Left forelimb (tissue), 1 donor: ENCODE results near the gene ARHGEF25.
A peak's percentile ranks its signal among the peaks of the same experiment; 100 is the strongest.
"Not testable (repeated sequence)": the region's sequence is repeated elsewhere in the genome, so short reads cannot be mapped to it uniquely, and the experiment has no call there.

Experiments used
- DNase-seq: peaks from one replicate; pipeline ENCODE4 v3.0.0-alpha.2; 2018; ENCODE audit warnings: low spot score

ARHGEF25 gene

DNA sequence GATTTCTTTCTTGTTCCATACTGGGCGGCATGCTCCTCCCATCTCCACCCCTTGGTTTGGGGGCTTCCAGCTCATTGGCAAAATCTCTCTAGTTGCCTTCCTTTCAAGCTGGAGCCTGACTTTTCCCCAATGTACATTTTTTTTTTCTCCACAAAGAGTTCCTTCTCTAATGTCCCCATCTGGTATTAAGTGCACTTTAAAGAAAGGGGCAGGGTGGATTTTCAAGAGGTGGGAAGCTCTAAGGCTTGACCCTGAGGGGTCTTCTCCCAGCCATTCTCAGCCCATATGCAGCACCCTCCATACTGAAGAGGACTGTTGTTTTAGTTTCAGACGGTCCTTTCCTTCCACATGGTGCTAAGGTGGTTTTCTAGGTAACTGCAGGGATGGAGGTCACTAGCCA lies 26.1 kb upstream of the ARHGEF25 start:
- DNase-seq = no peak

DNA sequence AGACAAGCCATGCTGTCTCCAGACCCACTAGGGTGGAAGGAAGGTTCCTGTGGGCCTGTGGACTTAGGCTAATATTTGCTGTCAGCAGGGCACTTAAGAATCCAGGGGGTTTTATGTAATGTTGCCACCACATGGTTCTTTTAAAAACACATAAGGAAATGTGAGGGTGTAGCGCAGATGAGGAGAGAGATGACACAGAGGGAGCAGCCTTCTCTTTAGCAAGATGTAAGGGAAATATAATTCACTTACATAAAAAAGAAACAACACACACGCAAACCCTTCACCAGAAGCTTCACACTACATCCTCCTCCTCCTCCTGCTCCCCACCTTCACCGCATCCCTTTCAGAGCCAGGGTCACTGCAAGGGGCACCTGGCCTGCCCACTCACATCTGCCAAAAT lies 25.1 kb upstream of the ARHGEF25 start:
- DNase-seq = no peak

DNA sequence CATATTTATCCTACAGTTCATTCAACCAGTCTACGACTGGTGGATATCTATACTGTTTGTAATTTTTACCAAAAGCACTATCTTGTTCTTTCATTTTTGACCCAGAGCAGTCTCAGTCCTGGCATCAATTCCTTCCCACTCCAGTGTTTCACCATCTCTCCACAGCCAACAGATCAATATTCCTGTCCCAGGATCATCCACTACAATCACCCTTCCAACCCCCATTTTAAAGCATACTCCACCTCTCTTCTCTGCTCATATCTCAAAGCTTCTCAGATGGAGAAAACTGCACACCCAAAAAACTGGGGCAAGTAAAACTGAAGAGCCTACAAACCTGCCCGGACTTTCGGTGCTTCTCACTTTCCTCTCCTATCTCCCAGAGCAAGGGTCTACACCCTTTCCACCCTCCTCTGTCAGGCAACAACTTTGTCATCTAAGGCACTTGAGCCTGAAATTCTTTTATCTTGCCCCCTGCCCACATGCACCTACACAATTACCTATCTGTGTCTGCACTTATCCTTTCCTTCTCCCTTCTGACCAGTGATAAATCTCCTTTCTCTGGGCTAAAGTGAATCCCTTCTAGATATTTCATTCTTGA lies 24.3 kb upstream of the ARHGEF25 start:
- DNase-seq = no peak

DNA sequence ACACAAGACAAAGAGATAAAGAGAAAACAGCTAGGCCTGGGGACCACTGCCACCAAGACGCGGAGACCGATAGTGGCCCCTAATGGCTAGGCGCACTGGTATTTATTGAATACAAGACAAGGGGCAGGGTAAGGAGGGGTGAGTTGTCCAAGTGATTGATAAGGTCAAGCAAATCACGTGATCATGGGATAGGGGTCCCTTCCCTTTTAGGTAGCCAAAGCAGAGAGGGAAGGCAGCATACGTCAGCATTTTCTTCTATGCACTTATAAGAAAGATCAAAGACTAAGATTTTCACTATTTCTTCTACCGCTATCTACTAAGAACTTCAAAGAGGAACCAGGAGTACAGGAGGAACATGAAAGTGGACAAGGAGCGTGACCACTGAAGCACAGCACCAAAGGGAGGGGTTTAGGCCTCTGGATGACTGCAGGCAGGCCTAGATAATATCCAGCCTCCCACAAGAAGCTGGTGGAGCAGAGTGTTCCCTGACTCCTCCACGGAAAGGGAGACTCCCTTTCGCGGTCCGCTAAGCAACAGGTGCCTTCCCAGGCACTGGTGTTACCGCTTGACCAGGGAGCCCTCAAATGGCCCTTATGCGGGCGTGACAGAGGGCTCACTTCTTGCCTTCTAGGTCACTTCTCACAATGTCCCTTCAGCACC lies 22.2 kb upstream of the ARHGEF25 start:
- not testable (repeated sequence) for DNase-seq

DNA sequence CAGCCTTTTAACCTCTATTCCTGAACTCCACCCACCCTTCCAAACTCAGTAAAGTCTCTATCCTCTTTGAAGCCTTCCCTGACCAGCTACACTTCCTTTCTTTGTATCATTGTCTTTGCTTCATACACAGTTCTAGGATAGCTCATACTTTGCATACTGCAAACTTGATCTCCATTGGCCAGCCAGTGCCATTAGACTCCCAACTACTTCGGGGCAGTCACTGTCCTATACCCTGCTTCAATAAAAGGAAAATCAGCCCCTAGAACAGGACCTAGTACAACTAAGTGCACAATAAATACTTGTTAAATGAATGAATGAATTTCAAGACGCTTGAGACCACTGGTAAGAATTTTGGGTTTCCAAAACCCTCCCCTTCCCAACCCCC lies 20.8 kb upstream of the ARHGEF25 start:
- DNase-seq = no peak

DNA sequence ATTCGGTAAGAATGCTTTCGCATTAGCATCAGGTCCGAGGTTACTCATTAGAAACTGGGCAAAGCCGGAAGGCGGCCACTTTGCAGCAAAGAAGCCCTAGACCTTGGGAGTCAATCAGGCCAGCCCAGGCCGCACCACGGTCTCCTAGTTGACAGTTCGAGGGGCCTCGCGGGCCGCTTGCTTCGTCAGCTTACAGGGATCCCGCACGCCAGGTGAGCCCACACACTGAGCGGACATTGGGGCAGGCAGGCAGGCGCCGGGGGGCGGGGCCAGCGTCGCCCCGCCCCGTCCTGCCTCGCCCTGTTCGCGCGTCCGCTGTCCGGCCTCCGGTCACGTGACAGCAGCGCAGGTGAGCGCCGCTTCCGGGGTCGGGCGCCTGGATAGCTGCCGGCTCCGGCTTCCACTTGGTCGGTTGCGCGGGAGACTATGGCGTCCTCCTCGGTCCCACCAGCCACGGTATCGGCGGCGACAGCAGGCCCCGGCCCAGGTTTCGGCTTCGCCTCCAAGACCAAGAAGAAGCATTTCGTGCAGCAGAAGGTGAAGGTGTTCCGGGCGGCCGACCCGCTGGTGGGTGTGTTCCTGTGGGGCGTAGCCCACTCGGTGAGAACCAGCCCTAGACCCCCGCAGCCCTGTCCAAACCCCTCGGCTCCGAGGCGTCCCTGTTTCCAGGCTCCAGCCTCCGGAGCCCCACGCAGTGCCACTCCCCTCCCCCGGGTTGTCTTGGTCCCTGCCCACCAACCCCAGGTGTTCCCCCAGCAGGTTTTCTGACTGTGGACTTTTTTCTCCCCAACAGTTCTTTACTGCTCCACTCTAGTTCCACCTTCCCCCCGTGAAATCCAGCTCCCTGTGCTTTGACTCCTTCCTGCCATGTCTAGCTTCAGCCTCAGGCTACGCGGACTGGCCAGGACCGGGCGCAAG lies 20.1 kb upstream of the ARHGEF25 start, which contains the start of gene PIP4K2C:
Gene PIP4K2C (plus strand): TSS at position 329 of the 918 bp plus-strand sequence. CDS start 98 bp downstream, at position 427.
- DNase-seq = peak; percentile 77

DNA sequence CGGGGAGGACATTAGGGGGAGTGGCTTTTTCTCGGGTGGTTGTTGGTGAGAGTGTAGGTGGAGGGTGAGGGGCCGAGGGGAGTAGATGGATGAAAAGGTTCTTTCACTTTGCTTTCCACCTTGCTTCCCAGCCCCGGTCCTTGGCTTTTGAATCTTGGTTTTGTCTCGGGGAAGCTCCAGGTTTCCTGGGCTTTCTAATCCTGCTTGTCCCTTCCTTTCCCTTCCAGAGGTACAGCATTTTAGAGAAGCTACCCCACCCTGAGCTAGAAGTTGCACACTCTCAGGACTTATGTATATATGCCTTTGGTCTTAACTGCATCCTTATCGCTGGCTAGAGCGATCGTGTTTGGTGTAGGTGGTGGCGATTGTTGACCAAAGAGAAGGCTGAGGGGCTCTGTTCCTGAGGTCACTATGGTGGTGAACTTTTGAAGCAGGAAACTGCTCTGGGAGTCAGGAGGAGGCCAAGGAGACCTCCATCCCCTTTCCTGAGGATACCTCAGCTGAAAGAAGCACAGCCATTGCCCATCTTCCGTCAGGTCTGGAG lies 19.4 kb upstream of the ARHGEF25 start:
- DNase-seq = no peak

DNA sequence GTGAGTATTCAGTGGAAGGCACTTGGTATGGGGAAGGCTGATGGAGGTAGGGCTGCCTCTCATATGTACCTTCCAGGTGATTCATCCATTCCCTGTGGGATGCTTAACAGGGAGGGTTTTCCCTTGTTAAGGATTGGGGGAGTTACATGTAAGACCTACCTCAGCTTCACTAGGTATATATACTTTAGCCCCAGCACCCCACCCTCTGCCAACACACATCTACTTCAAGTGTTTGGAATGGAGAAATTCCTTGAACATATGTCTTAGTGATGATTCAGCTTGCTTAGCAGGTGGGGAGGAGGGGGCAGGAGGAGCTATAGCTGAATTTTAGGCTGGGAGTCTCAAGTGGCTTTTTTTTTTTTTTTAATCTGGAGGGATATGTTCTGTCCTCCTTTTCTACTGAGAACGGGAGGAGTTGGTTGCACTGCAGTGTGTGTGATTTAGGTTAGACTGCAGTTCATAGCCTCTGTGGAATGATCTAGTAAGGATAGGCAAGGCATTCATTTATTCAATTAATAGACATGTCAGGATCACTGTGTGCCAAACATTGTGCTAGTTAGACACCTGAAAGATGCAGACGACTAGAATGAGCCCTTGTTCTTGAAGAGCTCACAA lies 18.6 kb upstream of the ARHGEF25 start:
- no peak for DNase-seq

DNA sequence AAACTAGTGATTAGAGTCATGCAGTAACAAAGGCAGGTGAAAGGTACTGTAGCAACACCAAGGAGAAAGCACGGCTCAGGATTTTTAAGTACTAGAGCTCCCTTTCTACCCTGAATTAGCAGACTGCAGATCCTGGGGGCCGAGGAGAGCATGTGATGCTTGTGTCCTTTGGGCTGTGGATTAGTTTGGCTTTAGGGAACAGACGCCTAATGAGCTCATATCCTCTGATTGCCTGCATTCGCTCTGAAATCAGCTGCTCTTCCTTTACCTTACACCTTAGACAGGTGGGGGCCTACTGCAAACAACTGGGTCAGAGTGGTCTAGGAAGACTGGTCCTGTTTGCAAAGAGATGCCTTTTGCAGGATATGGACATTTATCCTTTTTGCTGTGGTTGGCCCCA lies 18.0 kb upstream of the ARHGEF25 start:
- no peak for DNase-seq

DNA sequence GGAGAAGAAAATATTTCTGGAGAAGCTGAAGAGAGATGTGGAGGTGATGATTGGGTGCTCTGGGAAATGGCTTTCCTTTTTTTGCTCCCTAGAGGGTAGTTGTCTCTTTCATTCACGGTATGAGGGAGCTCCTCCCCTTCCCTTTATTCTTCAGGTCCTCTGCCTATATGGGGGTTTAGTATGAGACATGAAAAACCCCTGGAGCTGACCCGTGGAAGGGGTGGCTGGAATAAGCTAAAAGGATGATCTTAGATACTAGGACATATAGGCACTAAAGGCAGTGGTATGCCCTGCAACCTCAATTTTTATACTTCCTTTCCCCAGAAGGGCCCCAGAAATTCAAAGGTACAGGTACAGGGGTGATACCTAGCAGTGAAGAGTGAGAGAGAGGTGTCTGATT lies 10.8 kb upstream of the ARHGEF25 start:
- no peak for DNase-seq

DNA sequence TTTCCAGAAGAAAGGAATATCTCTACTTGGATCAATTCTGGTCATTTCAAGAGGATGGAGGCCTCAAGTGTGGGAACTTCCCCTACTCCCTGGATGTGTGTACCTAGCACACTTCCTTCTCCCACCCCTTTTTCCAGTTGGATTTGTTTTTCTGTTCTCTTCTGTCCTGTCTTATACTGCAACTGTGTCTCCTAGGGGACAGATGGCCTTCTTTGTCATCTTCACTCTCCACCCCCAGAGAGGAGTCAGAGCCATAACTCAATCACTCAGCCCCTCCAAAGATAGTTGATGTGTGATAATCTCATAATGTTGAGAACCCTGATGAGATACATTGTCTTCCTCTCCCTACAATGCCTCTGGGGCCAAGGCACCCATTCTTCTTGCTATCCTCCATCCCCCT lies 8.7 kb upstream of the ARHGEF25 start:
- DNase-seq = no peak

DNA sequence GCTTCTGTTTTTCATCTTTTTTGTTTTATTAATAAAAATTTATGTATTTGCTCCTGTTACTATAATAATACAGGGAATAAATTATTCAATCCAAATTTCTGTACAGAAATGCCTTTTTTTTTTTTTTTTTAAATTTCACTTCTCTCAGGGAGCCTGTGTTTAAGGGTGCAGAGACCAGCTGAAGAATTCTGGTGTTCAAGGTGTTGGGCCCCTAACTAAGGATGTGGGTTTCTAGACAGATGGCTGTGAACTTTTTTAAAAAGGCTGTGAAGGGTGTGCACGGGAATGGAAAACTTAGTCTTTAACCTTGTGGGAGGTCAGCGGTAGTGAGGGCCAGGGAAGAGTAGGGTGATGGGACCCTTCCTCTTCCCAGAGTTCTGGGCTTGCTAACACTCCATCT lies 7.9 kb upstream of the ARHGEF25 start:
- no peak for DNase-seq

DNA sequence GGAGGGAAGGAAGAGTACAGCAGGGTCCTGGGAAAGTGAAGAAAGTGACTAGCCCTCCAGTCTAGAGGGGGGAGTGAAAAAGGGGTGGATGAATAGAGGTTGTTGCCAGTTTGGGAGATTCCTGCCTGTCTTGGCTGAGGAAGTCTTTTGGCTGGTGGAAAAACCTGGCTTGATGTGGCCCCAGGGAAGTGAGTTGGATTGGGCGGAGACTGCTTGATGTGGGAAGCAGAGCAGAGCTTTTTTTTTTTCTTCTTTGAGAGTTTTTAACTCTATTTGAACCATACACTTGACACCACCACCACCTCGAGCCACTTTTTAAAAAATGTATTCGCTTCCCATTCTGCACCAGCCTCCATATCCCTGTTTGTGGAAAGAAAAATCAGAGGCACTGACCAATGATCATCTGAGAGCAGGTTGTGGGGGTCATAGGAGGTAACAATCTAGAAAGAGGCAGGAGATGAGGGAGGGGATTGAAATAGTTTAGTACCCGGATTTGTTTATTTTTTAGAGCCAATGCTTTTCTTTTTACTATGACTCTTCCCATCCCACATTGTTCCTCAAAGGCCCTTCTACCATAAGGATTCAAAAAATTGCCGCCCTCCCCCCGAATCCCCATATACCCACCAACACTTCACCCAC lies 7.3 kb upstream of the ARHGEF25 start:
- peak; percentile 81 for DNase-seq

DNA sequence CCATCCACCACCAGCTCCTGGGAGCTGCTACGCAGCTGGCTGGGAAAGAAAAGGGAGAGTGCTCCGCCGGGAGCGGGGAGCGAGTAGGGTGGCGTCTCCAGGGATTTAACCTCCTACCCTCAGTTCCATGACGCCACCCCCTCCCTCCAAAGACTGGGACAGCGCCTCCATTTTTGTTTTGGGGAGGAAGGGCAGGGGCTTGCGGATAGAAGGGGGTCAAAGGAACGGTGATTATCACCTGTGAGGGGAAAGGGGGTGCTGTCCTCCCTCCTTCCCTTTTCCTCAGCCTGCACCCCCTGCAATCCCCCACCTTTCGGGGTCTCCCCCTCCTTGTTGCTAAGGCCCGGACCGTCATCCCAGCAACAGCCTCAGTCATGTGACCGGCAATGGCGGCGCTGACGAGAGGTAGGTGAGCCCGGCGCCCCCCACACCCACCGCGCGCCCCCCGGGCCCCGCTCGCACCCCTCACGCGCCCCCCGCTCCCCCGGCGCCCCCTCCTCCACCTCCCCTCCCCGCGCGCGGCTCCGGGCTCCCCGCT lies 6.7 kb upstream of the ARHGEF25 start, which contains the start of gene DTX3:
Gene DTX3 (plus strand): TSS at position 371 of the 538 bp plus-strand sequence. CDS start 1,694 bp downstream, outside the sequence.
- DNase-seq = peak; percentile 80

DNA sequence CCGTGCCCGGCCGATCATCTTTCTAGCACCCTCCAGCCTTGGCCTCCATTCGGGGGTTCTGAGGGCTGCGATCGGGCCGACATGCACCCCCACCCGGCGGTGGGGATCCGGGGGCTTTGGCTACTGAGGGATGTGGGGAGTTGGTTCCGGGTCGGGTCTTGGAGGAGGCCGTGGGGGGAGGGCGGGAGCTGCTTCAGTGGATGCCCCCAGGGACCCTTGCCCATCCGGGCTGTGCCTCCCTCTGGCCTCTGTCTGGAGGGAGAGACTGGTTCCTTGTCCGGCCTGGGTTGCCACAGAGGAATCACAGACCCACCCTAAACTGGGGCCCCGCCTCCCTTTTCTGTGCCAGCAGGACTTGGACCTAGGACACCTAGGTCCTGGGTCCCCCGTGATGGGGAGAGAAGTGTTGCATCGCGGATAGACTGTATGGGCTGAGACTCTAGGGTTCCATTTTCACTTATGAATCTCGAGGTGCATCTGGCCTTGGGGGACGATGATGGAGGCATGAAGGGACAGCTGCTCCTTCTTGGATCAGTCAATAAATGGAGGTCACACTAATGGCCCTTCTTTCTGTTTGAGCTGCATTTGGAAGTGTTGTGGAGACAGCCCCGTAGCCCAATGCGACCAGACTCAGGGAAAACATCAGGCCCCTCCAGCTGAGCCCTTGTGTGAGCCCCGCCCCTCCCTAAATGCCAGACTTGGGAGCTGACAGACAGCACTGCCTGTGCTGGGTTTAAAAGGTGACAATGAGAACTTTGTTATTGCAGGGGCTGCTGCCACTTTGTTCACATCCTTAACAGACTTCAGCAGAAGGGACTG lies 6.0 kb upstream of the ARHGEF25 start:
- no peak for DNase-seq

DNA sequence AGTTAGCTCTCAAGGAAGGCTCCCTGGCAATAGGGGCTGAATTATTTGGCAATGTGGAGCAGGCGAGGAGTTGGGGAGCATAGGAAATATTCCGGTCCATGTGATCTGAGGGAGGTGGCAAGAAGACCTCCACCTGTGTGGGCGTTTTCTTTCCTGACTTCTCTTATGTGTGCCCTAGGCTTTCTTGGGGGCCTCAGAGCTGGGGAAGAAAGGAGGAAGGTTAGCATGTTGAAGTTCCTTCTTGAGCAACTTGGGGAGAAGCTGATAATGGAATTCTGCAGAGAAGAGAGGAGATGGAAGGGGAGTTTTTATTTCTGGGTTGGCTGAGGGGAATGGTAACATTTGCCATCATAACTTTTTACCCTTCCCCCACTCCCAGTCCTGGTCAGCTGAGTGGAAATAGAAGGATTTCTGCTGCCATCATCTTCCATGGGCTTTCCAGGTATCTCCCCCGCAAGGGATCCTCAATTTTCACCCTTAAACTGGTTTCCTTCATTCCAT lies 5.4 kb upstream of the ARHGEF25 start:
- no peak for DNase-seq

DNA sequence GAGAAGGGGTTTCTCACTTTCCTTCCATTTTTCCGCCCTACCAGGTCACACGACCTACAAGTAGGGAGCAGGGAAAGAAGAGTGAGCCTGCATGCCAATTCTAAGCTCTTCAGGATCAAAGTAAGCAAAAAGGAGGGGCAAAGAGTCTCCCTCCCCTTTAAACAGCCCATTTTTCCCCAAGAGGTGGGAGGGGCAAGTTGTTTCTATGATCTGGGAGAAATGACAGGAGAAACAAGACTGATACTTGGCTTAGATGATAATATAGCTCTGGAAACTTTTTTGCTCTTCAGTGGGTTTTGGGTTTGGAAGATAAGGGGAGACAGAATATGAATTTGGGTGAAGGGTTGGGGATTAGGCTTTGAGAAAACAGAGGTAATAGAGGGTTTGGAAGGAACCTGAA lies 4.8 kb upstream of the ARHGEF25 start:
- DNase-seq = no peak

DNA sequence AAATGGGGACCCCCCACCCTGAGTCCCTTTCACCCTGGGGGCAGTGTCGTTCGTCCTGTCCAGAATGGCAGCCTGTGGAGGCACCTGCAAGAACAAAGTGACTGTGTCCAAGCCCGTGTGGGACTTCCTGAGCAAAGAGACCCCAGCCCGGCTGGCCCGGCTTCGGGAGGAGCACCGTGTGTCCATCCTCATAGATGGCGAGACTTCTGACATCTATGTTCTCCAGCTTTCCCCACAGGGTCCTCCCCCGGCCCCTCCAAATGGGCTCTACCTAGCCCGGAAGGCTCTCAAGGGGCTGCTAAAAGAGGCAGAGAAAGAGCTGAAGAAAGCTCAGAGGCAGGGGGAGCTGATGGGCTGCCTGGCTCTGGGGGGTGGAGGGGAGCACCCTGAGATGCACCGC lies 4.4 kb upstream of the ARHGEF25 start:
- no peak for DNase-seq

DNA sequence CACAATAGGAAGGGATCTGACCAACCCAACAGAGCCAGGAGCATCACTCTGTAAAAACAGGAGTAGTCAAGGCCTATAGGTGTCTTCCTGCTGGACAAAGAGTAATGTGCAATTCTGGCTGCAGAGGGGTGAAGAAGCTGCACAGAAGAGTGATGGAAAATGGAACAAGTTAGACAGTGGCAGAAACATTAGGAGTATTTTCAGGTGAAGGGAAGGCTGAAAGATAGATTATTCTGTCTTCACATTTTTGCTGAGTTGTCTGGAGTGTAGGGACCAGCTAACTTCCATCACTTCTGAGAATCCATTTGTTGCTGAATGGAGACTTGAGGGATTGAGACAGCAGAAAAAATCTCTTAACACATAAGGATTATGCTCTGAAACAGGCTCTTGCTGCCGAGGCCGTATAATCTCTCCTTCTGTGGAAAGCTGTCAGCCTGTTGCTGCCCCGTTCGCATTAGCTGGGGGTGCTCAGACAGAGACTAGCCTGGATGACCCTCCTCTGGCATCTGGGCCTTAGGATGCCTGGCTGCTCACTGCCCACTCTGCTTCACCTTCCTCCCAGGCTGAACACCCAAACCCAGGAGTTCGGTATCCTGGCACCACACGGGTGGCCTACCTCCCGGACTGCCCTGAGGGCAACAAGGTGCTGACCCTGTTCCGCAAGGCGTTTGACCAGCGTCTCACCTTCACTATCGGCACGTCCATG lies 3.1 kb upstream of the ARHGEF25 start:
- no peak for DNase-seq
